Fibroblast of lung (primary cell): ENCODE measurements around the gene TRIM4.
"Not testable (repeated sequence)": the region's sequence is repeated elsewhere in the genome, so short reads cannot be mapped to it uniquely, and the experiment has no call there.

Experiments used
- CTCF ChIP-seq, 2 donors: IDR thresholded peaks in 1 of 2; conservative IDR thresholded peaks in 1 of 2; 1 replicate in 1 of 2; 2 replicates in 1 of 2; pipeline ENCODE4 v1.5.1; 2011 to 2012; ENCODE audit warnings: low read length in 2 of 2, control low read depth in 1 of 2, inconsistent platforms in 1 of 2, low read depth in 1 of 2, mild to moderate bottlenecking in 1 of 2
- EZH2 ChIP-seq: IDR thresholded peaks from 2 replicates; pipeline ENCODE4 v1.5.1; 2012; ENCODE audit warnings: low read length, control low read depth, mild to moderate bottlenecking; ENCODE audit errors: missing control alignments

- TF ChIP-seq CTCF (conservative IDR thresholded peaks at IDR 0.05 in 1 of 2, IDR thresholded peaks at IDR 0.05 in 1 of 2; ENCODE audit: low read depth in 1 of 2, low read length in 2 of 2); EZH2: not testable (repeated sequence)
Observed at GRCh38 chr7:99950819-99951218, 31.5 kb upstream of the TRIM4 start.
